Measurements from ENCODE around the gene PARD6A.
A peak's percentile ranks its signal among the peaks of the same experiment; 100 is the strongest.

Gene PARD6A, protein sequence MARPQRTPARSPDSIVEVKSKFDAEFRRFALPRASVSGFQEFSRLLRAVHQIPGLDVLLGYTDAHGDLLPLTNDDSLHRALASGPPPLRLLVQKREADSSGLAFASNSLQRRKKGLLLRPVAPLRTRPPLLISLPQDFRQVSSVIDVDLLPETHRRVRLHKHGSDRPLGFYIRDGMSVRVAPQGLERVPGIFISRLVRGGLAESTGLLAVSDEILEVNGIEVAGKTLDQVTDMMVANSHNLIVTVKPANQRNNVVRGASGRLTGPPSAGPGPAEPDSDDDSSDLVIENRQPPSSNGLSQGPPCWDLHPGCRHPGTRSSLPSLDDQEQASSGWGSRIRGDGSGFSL

DNA sequence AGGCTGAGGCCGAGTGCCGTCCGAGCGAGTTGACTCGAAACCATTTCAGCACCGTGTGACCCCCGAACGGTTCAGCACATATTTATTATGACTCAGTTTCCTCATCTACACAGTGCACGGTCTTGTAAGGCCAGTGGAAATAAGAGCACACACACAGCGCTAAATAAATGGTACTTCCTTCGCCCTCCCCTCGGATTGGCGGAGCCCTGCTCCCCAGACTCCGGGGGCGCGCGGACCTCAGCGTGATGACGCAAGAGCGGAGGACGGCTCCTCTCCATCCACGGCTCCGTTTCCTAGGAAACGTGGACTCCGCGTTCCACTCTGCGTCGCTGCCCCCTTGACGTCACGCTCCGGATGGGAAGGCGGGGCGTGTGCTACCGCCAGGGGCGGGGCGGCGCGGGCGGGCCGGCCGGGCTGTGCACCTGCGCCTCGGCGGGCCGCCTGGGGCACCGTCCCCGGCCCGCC, at the start of gene PARD6A:
Gene PARD6A (plus strand): TSS at position 397 of the 465 bp plus-strand sequence. CDS start 79 bp downstream, outside the sequence.
- TF ChIP-seq, protein P1, sequence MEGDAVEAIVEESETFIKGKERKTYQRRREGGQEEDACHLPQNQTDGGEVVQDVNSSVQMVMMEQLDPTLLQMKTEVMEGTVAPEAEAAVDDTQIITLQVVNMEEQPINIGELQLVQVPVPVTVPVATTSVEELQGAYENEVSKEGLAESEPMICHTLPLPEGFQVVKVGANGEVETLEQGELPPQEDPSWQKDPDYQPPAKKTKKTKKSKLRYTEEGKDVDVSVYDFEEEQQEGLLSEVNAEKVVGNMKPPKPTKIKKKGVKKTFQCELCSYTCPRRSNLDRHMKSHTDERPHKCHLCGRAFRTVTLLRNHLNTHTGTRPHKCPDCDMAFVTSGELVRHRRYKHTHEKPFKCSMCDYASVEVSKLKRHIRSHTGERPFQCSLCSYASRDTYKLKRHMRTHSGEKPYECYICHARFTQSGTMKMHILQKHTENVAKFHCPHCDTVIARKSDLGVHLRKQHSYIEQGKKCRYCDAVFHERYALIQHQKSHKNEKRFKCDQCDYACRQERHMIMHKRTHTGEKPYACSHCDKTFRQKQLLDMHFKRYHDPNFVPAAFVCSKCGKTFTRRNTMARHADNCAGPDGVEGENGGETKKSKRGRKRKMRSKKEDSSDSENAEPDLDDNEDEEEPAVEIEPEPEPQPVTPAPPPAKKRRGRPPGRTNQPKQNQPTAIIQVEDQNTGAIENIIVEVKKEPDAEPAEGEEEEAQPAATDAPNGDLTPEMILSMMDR (conservative IDR thresholded peaks at IDR 0.05) = no peak; the same call in 1 of the 2 replicates
- TF ChIP-seq ZFX (IDR thresholded peaks at IDR 0.05) = no peak
- H3K27ac ChIP-seq = peak within 1 kb of the TSS; percentile 80

DNA sequence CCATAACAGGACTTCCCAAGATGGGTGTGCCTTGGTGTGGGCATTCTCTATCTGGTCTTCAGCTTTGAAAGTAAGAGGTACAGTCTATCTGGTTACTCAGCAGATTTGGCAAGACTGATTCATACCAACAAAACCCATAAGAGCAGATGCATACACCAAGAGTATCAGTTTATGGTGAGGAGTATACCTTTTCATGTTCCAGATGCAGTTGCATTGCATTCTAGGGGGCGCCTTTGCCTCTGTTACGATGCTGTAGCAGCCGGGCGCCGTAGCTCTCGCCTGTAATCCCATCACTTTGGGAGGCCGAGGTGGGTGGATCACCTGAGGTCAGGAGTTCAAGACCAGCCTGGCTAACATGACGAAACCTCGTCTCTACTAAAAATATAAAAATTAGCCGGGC, 47.0 kb upstream of the PARD6A start:
- TF ChIP-seq ZFX (IDR thresholded peaks at IDR 0.05) = no peak
- TF ChIP-seq, protein P1 (conservative IDR thresholded peaks at IDR 0.05) = no peak; the same call in 1 of the 2 replicates
- H3K27ac ChIP-seq = no peak overlapping the region

DNA sequence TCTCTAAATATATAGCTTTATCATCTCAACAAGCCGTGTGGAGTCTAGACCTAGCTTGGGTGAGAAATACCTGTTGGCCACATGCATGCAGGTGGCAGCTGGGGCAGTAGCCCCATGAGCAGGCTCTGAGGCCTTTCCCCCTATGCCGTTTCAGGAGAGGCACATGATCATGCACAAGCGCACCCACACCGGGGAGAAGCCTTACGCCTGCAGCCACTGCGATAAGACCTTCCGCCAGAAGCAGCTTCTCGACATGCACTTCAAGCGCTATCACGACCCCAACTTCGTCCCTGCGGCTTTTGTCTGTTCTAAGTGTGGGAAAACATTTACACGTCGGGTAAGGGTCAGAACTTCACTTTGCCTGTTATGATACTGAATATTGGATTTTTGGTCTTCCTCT, 32.5 kb upstream of the PARD6A start:
- TF ChIP-seq, protein P1 (conservative IDR thresholded peaks at IDR 0.05) = no peak
- TF ChIP-seq ZFX (IDR thresholded peaks at IDR 0.05) = no peak
- no peak overlapping the region for H3K27ac ChIP-seq

DNA sequence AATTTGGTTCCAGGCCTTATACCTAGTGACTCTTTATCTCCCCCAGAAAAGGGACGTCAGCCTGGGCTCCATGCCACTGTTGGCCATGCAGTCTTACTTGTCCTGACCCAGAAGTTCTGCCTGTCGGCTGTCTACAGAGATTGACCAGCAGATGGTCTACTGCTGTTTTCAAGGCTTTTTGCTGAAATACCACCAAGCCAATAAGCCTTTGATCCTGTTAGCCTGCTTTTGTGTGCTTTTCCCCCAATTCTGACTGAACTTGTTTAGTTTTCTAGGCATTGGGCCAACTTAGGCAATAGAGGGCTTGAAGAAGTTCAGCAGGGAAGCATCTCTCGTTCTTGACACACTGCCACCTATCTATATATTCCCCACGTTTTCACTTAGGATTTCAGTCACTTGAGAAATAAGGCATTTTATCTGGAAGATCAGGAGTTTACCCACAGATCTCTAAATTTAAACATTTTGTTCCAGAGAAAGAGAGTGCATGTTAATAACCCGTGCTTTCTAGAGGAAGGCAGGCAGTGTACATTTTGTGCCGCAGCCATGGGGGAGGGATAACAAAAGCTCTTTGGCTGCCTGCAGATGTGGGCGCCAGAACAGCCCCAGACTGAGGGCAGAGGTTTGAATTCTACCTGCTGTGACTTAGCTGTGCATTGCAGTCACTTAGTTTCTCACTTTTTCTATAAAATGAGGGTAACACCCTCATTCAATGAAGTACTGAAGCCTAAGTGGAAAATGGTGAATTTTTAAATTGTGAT, 28.2 kb upstream of the PARD6A start:
- no peak for TF ChIP-seq ZFX (IDR thresholded peaks at IDR 0.05)
- TF ChIP-seq, protein P1 (conservative IDR thresholded peaks at IDR 0.05) = no peak
- H3K27ac ChIP-seq = no peak overlapping the region

DNA sequence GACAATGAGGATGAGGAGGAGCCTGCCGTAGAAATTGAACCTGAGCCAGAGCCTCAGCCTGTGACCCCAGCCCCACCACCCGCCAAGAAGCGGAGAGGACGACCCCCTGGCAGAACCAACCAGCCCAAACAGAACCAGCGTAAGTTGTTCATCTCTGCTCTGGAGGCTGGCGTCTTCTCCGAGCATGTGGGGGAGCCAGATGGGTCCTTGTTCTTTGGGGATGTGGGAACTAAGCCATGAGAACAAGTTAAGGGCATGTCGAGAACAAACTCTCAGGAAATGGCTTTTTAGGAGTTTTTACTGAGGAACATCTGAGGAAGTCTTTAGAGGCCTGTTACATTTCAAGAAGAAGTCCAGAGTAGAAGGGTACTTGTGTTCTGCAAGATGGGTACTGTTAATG, 24.0 kb upstream of the PARD6A start:
- H3K27ac ChIP-seq = no peak overlapping the region
- TF ChIP-seq, protein P1 (conservative IDR thresholded peaks at IDR 0.05) = no peak
- TF ChIP-seq ZFX (IDR thresholded peaks at IDR 0.05) = no peak

DNA sequence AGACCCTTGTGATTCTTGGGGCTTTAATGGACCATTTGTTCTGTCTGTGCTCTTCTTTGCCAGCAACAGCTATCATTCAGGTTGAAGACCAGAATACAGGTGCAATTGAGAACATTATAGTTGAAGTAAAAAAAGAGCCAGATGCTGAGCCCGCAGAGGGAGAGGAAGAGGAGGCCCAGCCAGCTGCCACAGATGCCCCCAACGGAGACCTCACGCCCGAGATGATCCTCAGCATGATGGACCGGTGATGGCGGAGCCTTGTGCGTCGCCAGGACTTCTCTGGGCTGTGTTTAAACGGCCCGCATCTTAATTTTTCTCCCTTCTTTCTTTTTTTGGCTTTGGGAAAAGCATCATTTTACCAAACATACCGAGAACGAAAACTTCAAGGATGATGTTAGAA, 23.1 kb upstream of the PARD6A start:
- TF ChIP-seq, protein P1 (conservative IDR thresholded peaks at IDR 0.05) = no peak
- no peak for TF ChIP-seq ZFX (IDR thresholded peaks at IDR 0.05)
- H3K27ac ChIP-seq = no peak overlapping the region

Measured in C4-2B (cell line).